Measurements from ENCODE around the gene MS4A2.

DNA sequence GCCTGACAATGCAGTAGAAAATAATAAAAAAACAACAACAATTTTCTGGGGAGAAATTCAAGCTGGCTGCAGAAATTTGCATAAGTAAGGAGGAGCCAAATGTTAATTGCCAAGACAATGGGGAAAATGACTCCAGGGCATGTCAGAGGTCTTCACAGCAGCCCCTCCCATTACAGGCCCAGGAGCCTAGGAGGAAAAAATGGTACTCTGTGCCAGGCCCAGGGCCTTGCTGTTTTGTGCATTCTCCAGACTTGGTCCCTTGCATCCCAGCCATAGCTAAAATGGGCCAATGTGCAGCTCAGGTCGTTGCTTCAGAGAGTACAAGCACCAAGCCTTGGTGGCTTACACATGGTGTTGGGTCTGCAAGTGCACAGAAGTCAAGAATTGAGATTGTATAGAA, 45.5 kb downstream of the MS4A2 start:
- TF ChIP-seq, protein P1, sequence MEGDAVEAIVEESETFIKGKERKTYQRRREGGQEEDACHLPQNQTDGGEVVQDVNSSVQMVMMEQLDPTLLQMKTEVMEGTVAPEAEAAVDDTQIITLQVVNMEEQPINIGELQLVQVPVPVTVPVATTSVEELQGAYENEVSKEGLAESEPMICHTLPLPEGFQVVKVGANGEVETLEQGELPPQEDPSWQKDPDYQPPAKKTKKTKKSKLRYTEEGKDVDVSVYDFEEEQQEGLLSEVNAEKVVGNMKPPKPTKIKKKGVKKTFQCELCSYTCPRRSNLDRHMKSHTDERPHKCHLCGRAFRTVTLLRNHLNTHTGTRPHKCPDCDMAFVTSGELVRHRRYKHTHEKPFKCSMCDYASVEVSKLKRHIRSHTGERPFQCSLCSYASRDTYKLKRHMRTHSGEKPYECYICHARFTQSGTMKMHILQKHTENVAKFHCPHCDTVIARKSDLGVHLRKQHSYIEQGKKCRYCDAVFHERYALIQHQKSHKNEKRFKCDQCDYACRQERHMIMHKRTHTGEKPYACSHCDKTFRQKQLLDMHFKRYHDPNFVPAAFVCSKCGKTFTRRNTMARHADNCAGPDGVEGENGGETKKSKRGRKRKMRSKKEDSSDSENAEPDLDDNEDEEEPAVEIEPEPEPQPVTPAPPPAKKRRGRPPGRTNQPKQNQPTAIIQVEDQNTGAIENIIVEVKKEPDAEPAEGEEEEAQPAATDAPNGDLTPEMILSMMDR (conservative IDR thresholded peaks at IDR 0.05; ENCODE audit: low read depth, low read length): no peak
- TF ChIP-seq EZH2 (IDR thresholded peaks at IDR 0.05; ENCODE audit: low read length, unreplicated experiment): no peak
